ENCODE measurements around the gene CTU2. TPM values are rescaled to one million over a fixed set of nuclear protein-coding genes. Genes with fewer than 3 reads are reported as not detected.

The CTU2 gene
- total RNA-seq, 1 donor from 2014 or later: 11.2 TPM

GRCh38 chr16:88681709-88682451 is 24.4 kb upstream of the CTU2 start:
- no peak for DNase-seq

GRCh38 chr16:88684569-88685155 is 21.6 kb upstream of the CTU2 start:
- DNase-seq: no peak

- DNase-seq: no peak
Measured at GRCh38 chr16:88685156-88686061, 20.9 kb upstream of the CTU2 start.

- DNase-seq: no peak
Measured at GRCh38 chr16:88686062-88686438, 20.3 kb upstream of the CTU2 start.

GRCh38 chr16:88686439-88687253 is 19.7 kb upstream of the CTU2 start, which contains the start of gene SNAI3:
TSS of gene SNAI3 (minus strand) at chr16:88686507. CDS start at chr16:88686406, 101 bp downstream.
- peak; percentile 86 for DNase-seq

- no peak for DNase-seq
Measured at GRCh38 chr16:88687254-88687576, 19.1 kb upstream of the CTU2 start.

- no peak for DNase-seq
Measured at GRCh38 chr16:88687676-88688012, 18.7 kb upstream of the CTU2 start.

GRCh38 chr16:88688013-88688778 is 18.1 kb upstream of the CTU2 start:
- DNase-seq: peak; percentile 49

- no peak for DNase-seq
Measured at GRCh38 chr16:88690341-88691128, 15.8 kb upstream of the CTU2 start.

GRCh38 chr16:88691129-88691813 is 15.0 kb upstream of the CTU2 start:
- no peak for DNase-seq

GRCh38 chr16:88691924-88692560 is 14.3 kb upstream of the CTU2 start:
- no peak for DNase-seq

- DNase-seq: no peak
Measured at GRCh38 chr16:88692861-88693260, 13.4 kb upstream of the CTU2 start.

GRCh38 chr16:88693420-88694177 is 12.7 kb upstream of the CTU2 start:
- DNase-seq: no peak

- no peak for DNase-seq
Measured at GRCh38 chr16:88694221-88695087, 11.8 kb upstream of the CTU2 start.

GRCh38 chr16:88695218-88695617 is 11.1 kb upstream of the CTU2 start:
- no peak for DNase-seq

GRCh38 chr16:88695753-88696152 is 10.6 kb upstream of the CTU2 start:
- DNase-seq: no peak

- no peak for DNase-seq
Measured at GRCh38 chr16:88696441-88696840, 9.9 kb upstream of the CTU2 start.
